ENCODE data around the gene RIPOR2.
"Not testable (repeated sequence)": the region's sequence is repeated elsewhere in the genome, so short reads cannot be mapped to it uniquely, and the experiment has no call there.

The RIPOR2 gene

DNA sequence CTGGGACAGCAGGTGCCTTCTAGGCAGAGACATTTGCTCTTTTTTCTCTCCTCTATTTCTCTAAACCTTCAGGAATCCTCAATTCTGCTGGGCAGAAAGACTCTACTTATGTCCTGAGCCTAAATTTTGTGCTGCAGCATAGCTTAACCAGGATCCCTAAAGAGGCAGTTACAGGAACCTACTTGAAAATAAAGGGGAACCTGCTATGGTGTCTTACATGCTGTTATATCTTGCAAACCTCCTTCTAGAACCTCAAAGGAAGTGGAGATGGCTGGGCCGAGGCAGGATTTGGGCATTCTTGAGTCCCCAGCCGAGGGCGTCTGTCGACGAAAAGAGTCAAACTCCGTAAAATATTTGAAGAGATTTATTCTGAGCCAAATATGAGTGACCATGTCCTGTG lies 178.1 kb downstream of the RIPOR2 start:
- DNase-seq: no peak

DNA sequence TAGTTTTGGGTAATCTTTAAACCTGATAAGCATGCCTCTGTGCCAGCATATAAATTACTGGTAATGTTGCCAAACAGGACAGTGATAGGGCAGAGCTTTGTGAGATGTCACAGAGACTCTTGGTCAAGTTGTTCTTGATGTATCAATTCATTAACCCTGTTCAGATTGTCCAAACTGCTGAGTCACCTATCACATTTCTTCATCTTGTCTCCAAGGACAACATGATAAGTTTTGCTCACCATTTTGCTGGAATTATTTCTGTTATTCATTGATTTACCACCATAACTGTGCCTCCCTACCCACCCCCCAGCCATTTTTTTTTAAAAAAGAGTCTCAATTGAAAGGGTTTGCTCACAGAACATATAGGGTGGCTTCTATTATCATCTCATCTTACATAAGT lies 180.5 kb downstream of the RIPOR2 start:
- no peak for DNase-seq

DNA sequence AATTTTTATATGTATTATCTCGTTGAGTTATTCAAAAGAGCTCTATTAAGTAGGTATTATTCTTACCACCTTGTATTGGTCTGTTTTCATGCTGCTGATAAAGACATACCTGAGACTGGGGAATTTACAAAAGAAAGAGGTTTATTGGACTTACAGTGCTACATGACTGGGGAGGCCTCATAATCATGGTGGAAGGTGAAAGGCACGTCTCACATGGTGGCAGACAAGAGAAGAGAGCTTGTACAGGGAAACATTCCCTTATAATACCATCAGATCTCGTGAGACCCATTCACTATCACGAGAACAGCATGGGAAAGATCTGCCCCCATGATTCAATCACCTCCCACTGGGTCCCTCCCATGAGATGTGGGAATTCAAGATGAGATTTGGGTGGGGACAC lies 181.4 kb downstream of the RIPOR2 start:
- not testable (repeated sequence) for DNase-seq
